Breast epithelium (tissue), 3 donors: Measurements from ENCODE around the gene ANLN.

Experiments used
- CTCF ChIP-seq, 3 donors: fragments of 450-650 bp; IDR thresholded peaks; one replicate each; pipeline ENCODE4 v1.5.1; 2016 to 2017; ENCODE audit warnings: antibody characterized with exemption in 3 of 3, mild to moderate bottlenecking in 3 of 3, moderate library complexity in 3 of 3
- POLR2AphosphoS5 ChIP-seq, 3 donors: sonication (generic); formaldehyde crosslinking; IDR thresholded peaks; one replicate each; pipeline ENCODE4 v1.6.1; 2017; ENCODE audit warnings: antibody characterized with exemption in 3 of 3

GRCh38 chr7:36430881-36431280 lies 41.2 kb downstream of the ANLN start:
- TF ChIP-seq CTCF (IDR thresholded peaks at IDR 0.05) = no peak
- TF ChIP-seq POLR2AphosphoS5 (IDR thresholded peaks at IDR 0.05) = no peak
